Panc1 (cell line): Measurements from ENCODE around the gene LRRC3C.

Source experiments
- CTCF ChIP-seq: fragments of 450-650 bp; IDR thresholded peaks from 2 replicates; pipeline ENCODE4 v1.5.1; 2017; ENCODE audit warnings: mild to moderate bottlenecking
- POLR2AphosphoS5 ChIP-seq: IDR thresholded peaks from 2 replicates; pipeline ENCODE4 v1.6.1; 2012; ENCODE audit warnings: mild to moderate bottlenecking, low read depth, low read length, moderate library complexity

GRCh38 chr17:39970157-39970692 lies 42.7 kb downstream of the LRRC3C start:
- no peak for TF ChIP-seq CTCF
- TF ChIP-seq POLR2AphosphoS5: no peak
